Epithelial cell of prostate (primary cell): ENCODE measurements around the gene CFAP97D2.
"Not testable (repeated sequence)": the region's sequence is repeated elsewhere in the genome, so short reads cannot be mapped to it uniquely, and the experiment has no call there.

Source experiments
- DNase-seq: peaks from one replicate; pipeline ENCODE4 v3.0.0-alpha.2; 2011; ENCODE audit warnings: low read depth, low spot score
- H3K27ac ChIP-seq: fragments of 450-650 bp; 2 replicates; pipeline ENCODE4 v1.5.1; 2017; ENCODE audit warnings: mild to moderate bottlenecking

Gene CFAP97D2

DNA sequence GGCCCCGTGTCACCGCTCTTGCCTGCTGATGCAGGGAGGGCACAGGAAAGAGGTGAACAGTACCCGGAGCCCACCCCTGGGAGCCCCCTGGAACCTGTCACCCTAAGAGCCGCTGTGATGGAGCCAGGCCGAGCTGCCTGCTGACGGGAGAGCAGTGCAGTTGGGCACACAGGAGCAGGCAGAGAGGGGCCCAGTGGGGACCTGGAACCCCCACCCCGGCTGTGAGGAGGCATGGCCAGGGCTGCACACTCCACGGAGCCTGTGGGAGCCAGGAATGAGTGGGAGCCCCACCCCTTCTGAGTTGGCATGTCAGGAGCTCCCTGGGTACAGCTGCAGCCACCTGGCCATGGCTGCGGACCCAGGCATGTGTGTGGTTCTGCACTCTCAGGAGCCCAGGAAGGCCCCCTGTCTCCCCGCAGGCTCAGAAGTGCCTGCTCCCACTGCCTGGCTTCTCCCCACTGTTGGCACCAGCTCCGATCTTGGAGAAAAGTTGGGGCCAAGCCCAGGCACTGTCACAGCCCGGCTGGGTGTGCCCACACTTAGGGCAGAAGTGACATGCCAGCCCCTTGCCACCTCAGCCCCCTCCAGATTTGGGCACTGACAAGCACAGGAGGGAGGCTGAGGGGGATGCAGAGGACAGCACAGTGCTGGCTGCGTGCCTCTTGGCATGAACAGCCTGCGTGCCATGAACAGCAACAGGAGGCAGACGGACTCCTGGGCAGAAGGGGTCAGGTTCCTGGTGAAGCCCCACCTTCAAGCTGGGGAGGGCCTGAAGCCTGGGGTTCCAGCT, 6.3 kb downstream of the CFAP97D2 start:
- H3K27ac ChIP-seq, result no peak overlapping the region
- no peak for DNase-seq

DNA sequence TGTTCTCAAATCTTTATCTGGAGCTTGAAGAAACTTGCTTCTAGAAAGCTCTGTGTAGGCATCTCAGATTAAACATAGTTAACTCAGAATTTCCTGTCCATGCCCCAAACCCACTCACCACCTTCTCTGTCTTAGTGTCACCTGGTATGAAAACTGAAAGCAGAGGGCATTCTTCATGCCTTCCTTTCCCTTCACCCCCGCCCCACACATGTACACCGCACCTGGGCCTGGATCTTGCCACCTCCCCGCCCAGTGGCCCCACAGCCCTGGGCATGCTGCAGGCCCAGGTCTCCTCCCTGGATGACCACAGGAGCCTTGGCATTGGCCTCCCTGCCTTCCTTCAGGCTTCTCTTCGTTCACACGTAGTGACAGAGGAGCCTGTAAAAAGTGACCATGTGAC, 15.8 kb downstream of the CFAP97D2 start:
- H3K27ac ChIP-seq, result no peak overlapping the region
- DNase-seq, result no peak

DNA sequence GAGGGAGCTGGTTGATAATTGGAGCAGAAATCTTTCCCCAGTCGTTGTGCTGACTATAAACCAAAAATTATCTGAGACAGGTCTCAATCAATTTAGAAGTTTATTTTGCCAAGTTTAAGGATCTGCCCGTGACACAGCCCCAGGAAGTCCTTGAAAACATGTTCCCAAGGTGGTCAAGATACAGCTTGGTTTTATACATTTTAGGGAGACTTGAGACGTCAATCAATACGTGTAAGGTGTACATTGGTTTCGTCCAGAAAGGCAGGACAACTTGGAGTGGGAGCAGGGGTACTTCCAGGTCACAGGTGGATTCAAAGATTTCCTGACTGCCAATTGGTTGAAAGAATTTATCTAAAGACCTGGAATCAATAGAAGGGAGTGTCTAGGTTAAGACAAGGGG, 17.6 kb downstream of the CFAP97D2 start:
- DNase-seq, result no peak
- no peak overlapping the region for H3K27ac ChIP-seq

DNA sequence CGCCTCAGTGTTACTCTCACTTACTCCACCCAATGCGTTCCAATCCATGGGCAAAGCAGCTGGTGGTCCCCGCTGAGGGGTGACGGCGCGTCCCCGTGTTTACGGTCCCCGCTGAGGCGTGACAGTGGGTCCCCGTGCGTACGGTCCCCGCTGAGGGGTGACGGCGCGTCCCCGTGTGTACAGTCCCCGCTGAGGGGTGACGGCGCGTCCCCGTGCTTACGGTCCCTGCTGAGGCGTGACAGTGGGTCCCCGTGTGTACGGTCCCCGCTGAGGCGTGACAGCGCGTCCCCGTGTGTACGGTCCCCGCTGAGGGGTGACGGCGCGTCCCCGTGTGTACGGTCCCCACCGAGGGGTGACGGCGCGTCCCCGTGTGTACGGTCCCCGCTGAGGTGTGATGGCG, 19.5 kb downstream of the CFAP97D2 start:
- no peak for DNase-seq
- no peak overlapping the region for H3K27ac ChIP-seq

DNA sequence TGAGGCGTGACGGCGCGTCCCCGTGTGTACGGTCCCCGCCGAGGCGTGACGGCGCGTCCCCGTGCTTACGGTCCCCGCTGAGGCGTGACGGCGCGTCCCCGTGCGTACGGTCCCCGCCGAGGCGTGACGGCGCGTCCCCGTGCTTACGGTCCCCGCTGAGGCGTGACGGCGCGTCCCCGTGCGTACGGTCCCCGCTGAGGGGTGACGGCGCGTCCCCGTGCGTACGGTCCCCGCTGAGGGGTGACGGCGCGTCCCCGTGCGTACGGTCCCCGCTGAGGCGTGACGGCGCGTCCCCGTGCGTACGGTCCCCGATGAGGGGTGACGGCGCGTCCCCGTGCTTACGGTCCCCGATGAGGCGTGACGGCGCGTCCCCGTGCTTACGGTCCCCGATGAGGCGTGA, 20.5 kb downstream of the CFAP97D2 start:
- H3K27ac ChIP-seq, result not testable (repeated sequence)

DNA sequence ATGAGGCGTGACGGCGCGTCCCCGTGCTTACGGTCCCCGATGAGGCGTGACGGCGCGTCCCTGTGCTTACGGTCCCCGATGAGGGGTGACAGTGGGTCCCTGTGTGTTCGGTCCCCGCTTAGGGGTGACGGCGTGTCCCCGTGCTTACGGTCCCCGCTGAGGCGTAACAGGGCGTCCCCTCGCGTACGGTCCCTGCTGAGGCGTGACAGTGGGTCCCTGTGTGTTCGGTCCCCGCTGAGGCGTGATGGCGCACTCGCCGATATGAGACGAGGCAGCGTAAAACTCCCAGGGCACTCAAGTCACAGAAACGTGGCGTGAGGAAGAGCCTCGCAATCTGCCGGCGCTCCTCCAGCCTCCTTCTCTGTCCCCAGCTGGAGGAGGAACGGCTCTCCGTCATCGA, 20.9 kb downstream of the CFAP97D2 start:
- no peak overlapping the region for H3K27ac ChIP-seq
- DNase-seq, result no peak

More for the DNA sequence above, 20.5 kb downstream of the CFAP97D2 start:
- DNase-seq, result not testable (repeated sequence)

DNA sequence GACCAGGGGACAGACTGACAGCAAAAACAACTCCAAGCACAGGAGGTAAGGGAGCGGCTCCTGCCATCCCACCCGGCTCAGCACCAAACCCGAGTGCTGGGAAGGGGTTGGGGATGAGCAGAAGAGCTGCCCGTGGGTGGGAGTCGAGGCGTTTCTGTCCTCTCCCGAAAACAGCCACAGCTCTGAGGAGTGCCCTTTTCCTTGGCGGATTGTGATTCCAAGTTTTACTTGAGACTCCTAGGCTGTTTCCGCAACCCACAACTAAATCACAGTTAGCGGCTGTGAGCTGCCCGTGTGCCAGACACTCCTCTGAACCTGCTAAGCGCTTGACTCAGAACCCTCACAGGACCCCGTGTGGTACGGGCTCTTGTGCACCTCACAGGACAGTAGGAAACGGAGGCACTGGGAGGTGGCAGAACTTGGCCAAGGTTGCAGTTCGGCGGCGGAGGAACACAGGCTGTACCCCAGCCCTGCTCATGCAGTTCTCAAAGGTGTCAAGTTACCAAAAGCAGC, 21.4 kb downstream of the CFAP97D2 start:
- DNase-seq, result no peak

DNA sequence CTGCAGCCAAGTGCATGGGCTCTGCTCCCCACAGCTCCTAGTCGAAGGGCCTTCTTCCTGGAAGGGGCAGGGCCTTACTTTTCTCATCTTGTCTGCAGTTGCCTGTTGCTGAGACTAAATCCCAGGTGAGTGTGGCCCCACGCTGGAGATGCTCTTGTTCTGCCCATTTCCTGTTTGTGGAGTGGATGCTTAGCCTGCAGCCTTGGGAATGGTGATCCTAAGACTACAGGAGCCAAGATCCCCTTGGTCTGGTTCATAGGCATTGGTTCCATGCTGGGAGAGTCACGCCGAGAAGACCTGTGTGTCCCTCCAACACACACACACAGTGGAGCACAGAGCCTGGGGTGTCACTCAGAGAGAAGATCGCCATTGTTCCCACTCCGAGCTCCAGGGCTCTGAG, 23.5 kb downstream of the CFAP97D2 start:
- H3K27ac ChIP-seq, result no peak overlapping the region
- DNase-seq, result no peak

More for the DNA sequence above, 21.4 kb downstream of the CFAP97D2 start:
- no peak overlapping the region for H3K27ac ChIP-seq

DNA sequence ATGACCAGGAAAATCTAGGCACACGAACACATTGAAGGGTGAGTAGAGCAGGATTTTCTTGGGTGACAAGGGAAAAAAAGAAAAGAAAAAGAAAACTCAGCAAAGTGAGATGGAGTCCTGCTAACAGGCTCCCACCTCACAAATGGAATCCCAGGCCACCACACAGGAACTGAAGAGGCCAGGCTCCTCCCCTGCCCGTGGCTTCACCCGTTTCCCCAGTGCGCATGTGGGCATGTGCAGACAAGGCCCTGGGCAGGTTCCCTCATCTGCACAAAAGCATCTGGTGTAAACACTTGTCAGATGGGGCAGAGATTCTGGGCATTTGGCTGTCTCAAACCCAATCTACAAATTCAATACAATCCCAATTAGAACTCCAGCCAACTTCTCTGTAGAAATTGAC, 24.5 kb downstream of the CFAP97D2 start:
- H3K27ac ChIP-seq, result no peak overlapping the region
- no peak for DNase-seq

DNA sequence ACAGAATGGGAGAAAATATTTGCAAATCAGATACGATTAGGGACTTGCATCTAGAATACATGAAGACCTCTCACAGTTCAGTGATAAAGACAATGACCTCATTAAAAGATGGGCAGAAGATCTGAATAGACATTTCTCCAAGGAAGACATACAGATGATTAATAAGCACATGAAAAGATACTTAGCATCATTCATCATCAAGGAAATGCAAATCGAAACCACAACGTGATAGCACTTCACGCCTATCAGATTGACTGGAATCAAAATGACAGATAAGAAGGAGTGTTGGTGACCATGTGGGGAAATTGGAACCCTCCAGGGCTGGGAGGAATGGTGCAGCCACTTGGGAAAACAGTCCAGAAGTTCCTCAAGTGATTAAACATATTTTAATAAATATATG, 25.8 kb downstream of the CFAP97D2 start:
- H3K27ac ChIP-seq, result no peak overlapping the region
- DNase-seq, result no peak

DNA sequence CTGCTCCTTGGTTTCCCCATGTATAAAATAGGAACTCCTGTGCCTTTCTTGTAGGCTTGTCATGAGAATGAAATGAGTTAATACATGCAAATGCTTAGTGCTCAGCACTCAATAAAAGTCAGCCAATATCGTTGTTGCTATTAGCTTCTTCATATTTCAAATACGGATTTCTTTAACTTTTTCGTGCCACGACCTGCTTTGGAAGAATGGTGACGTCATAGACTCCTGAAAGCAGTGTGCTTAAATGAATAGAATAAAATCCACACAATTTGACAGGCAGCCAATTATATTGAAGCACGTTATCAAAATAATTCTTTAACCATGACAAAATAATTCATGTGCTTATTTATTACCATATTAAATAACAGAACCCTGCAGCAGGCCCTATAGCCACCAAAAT, 29.1 kb downstream of the CFAP97D2 start:
- no peak for DNase-seq
- no peak overlapping the region for H3K27ac ChIP-seq

DNA sequence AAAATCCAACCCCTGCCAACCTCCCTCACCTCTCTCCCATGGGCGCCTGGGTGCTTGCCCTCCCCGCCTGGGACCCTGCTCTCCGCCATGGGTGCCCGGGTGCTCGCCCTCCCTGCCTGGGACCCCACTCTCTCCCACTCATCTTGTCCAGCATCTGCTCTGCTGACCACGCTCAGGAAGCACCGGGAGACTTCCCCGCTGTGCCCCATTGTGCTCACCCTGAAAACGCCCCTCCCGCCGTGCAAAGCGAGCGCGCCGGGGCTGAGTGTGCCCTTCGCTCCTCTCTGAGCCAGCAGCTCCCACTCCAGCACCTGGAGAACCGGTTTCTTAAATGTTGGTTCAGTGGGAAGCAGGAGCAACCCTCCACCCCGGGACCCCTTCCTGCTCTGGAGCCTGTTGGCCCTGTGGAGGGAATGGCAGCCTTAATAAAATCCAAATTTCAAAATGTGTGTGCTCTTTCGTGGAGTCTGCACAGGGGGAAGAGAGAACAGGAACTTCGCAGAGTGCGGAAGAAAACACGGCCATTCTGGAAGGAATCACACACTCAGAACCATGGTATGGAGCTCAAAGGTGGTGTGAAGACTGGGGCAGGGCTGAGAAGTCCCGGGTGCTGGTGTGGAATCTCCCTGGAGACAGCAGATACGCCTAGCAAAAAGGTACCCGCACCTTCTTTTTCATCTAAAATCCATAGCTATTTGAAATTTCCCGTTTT, 32.5 kb downstream of the CFAP97D2 start:
- DNase-seq, result no peak

DNA sequence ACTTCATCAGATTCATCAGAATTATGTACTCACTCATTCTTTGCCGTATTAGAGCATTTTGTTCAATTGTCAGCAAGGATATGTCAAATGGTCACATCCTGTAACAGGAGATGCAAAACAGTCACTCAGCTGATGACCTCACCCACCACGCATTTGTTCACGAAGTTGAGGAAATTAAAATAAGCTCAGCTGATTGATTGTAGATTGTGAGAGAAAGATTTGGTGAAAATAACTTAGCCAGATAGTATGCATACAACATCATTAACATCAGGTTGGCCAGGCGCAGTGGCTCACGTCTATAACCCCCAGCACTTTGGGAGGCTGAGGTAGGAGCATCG, 33.1 kb downstream of the CFAP97D2 start:
- no peak overlapping the region for H3K27ac ChIP-seq
- DNase-seq, result no peak

More for the DNA sequence above, 32.5 kb downstream of the CFAP97D2 start:
- no peak overlapping the region for H3K27ac ChIP-seq

DNA sequence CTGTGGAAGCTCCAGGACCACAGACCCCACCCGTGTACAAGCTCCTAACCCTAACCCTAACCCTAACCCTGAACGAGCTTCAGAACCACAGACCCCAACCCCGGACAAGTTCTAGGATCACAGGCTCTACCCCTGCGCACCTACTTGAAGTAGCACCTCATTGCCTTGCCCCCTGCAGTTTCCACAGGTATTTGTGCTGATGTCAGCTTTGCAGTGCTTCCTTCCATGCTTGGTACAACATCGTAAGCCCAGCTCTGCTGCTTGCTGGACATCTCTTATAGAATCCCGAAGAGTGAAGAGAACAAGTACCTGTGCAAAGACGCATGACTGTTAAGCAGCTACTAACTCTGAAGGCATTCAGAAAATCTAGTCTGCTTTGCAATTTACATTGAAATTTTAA, 34.9 kb downstream of the CFAP97D2 start:
- no peak overlapping the region for H3K27ac ChIP-seq
- DNase-seq, result no peak

DNA sequence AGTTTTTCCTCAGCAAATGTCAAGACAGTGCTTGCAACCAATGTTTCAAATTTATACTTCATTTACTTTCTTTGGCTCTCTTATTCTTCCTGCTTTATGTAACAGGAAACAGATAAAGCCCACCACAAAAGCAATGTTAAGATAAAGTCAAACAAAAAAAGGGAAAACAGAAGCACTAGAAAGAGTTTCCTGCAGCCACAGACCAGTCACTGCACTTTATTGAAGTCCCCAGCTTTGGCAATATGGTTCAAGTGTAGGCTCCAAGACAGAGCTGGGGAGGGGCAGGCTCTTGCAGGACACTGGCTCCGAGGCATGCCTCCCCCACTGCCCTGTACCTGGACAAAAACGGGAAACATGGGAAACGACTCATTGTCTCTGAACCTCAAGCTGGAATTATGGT, 40.3 kb downstream of the CFAP97D2 start:
- H3K27ac ChIP-seq, result no peak overlapping the region
- no peak for DNase-seq

DNA sequence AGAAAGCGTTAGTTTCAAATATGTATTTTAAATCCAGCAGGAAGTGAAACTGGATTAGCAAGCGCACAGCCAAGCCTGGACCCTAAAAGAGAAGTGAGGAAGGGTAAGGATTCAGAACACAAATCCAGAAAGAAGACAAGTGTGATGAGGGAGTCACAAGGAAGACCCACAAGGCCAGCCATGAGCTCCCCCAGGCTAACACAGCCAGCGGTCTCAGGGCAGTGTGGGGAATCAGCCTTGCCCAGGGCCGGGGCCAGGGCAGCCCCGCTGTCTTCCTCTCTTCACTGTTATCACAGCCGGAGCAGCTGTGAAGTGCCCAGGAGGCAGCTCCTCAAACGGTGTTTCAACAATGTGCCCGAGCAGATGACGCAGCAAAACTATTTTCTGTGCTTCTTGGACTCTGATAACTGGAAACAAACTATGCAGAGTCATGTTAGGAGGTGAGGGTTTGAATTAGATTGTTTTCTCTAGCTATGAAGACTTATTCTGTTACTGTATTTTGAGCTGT, 43.5 kb downstream of the CFAP97D2 start:
- DNase-seq, result no peak
- no peak overlapping the region for H3K27ac ChIP-seq

DNA sequence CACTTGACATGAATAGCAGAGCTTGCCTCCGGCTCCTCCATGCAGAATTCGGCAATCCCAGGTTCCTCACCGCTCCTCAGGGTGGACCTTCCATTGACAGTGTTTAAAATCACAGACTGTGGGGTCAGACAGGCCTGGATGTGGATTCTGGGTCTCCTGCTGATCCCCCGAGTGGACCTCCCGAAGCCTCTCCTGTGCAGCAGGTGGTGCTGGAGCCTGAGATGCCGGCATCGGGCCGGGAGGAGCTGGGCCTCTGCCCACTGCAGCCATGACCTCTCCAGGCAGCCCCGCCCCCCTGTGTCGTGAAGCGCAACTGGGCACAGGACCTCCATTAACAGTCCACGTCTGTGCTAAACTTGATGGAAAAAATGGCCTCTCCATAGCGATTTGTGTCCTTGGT, 45.1 kb downstream of the CFAP97D2 start:
- no peak for DNase-seq
- no peak overlapping the region for H3K27ac ChIP-seq

DNA sequence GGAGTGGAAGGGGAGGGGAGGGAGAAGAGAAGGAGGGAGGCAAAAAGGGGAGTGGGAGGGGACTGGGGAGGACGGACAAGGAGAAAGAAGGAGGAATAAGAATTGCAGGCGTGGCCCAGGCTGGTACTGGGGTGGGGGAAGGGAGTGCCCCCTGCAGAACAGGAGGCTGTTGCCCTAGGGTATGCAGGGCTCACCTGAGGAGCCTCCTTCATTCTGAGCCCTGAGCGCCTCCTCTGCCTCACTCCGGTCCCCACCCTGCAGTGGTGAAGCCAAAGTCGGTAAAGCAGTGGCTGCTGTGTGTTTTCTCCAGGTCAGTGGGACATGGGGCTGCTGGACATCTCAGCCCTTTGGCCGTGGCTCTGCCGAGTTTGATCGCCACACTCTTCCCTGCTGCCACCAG, 46.6 kb downstream of the CFAP97D2 start:
- no peak overlapping the region for H3K27ac ChIP-seq
- no peak for DNase-seq

DNA sequence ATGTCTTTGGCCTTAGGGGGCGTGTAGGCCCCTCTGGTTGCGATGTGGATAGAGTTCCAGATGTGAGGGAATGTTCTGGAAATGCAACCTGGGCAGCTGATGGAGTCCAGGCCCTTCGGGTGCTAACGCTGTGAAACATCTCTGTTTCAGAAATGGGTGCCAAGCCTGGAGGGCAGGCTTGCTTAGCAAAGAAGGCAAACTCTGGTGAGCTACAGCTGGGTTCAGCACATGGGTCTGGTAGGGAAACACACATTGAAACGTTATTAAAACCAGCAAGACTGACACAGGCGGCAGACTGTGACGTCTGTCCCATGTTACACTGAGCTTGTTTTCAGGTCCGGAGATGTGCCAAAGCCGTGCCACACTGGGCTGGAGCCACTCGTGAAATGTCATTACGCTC, 47.0 kb downstream of the CFAP97D2 start:
- no peak overlapping the region for H3K27ac ChIP-seq
- DNase-seq, result no peak

DNA sequence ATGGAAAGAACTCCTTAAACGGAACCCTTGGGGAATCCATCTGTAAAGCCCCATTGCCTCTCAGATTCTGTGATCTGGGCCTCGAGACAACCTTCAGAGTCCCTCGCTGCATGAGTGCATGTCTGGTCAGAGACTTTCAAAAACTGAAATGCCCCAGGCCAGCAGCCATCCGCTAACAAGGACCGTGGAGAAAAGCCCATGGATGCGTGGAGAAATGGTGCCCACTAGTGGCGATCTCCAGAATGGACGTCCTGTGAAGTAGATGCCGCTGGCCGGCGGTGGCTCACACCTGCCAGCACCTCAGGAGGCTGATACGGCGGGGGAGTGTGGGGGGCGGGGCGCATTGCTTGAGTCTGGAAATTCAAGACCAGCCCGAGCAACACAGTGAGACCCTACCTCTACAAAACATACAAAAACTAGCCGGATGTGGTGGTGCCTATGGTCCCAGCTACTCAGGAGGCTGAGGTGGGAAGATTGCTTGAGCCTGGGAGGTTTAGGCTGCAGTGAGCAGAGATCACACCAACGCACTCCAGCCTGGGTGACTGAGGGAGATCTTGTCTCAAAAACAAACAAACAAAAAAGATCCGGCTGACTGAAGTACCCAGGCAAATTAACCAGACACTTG, 47.8 kb downstream of the CFAP97D2 start:
- no peak overlapping the region for H3K27ac ChIP-seq
- DNase-seq, result no peak

DNA sequence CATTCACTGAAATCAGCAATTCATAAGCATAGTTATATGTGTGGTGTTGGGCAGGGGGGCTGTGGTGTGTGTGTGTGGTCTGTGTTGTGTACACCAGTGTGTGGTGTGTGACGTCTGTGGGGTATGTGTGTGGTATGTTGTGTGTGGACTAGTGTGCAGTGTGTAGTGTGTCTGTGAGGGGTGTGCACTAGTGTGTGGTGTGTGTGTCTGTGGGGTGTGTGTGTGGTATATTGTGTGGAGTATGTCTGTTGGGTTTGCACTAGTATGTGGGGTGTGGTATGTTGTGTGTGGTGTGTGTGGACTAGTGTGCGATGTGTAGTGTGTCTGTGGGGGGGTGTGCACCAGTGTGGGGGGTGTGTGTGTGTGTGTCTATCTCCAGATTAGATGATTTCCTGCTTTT, 48.5 kb downstream of the CFAP97D2 start:
- no peak overlapping the region for H3K27ac ChIP-seq
- no peak for DNase-seq
